ENCODE data around the gene RNF144A.

DNA sequence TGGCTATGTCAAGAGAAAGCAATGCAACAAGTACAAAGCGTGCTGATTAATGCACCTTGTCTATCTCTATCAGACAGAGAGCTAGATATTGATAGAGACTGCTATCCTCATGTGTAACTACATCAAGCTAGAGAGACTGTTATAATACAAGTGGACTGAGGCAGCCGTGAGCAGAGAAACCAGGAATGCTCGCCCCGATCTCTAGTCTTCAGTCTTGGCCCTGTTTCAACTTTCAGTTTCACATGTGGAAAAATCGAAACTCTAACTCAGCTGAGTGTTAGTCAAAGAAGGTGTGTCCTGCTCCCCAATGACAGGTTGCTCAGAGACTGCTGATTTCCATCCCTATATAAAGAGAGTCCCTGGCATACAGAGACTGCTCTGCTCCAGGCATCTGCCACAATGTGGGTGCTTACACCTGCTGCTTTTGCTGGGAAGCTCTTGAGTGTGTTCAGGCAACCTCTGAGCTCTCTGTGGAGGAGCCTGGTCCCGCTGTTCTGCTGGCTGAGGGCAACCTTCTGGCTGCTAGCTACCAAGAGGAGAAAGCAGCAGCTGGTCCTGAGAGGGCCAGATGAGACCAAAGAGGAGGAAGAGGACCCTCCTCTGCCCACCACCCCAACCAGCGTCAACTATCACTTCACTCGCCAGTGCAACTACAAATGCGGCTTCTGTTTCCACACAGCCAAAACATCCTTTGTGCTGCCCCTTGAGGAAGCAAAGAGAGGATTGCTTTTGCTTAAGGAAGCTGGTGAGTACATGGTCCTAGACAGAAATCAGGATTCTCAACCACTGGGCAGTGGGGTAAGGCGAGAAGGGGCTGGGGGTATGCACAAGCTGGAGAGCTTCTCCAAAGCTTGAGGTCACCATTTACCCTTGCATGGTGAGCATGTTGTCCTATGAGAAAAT, 39.6 kb upstream of the RNF144A start, which contains the start of gene RSAD2:
- no peak for TF ChIP-seq POLR2A (IDR thresholded peaks at IDR 0.05)
- TF ChIP-seq, protein P1, sequence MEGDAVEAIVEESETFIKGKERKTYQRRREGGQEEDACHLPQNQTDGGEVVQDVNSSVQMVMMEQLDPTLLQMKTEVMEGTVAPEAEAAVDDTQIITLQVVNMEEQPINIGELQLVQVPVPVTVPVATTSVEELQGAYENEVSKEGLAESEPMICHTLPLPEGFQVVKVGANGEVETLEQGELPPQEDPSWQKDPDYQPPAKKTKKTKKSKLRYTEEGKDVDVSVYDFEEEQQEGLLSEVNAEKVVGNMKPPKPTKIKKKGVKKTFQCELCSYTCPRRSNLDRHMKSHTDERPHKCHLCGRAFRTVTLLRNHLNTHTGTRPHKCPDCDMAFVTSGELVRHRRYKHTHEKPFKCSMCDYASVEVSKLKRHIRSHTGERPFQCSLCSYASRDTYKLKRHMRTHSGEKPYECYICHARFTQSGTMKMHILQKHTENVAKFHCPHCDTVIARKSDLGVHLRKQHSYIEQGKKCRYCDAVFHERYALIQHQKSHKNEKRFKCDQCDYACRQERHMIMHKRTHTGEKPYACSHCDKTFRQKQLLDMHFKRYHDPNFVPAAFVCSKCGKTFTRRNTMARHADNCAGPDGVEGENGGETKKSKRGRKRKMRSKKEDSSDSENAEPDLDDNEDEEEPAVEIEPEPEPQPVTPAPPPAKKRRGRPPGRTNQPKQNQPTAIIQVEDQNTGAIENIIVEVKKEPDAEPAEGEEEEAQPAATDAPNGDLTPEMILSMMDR (IDR thresholded peaks at IDR 0.05): no peak
- TF ChIP-seq EP300 (IDR thresholded peaks at IDR 0.05): no peak
- TF ChIP-seq POLR2AphosphoS5 (IDR thresholded peaks at IDR 0.05): no peak

All from suprapubic skin (tissue), 4 donors.